KMS-11 (cell line): ENCODE results near the gene NPHS1.

ENCODE experiments used
- H2AFZ ChIP-seq: fragments of 200-600 bp; sonication (generic); 2 replicates; pipeline ENCODE4 v1.6.1; 2016; ENCODE audit warnings: antibody characterized with exemption, mixed run types, low read depth
- H3K27ac ChIP-seq: fragments of 200-600 bp; sonication (generic); 2 replicates; pipeline ENCODE4 v1.6.1; 2016; ENCODE audit warnings: mild to moderate bottlenecking, mixed run types
- H3K27me3 ChIP-seq: fragments of 200-600 bp; sonication (generic); 2 replicates; pipeline ENCODE4 v1.6.1; 2017; ENCODE audit warnings: mild to moderate bottlenecking, low read depth, mixed run types, moderate library complexity; ENCODE audit not compliant: insufficient read depth
- H3K36me3 ChIP-seq: fragments of 200-600 bp; sonication (generic); 2 replicates; pipeline ENCODE4 v1.6.1; 2017; ENCODE audit warnings: mild to moderate bottlenecking, mixed run types; ENCODE audit not compliant: insufficient read depth
- H3K4me1 ChIP-seq: fragments of 200-600 bp; sonication (generic); 2 replicates; pipeline ENCODE4 v1.6.1; 2016; ENCODE audit warnings: mild to moderate bottlenecking, low read depth, mixed run types; ENCODE audit not compliant: poor library complexity, severe bottlenecking
- H3K4me2 ChIP-seq: fragments of 200-600 bp; sonication (generic); 2 replicates; pipeline ENCODE4 v1.7.0; 2016; ENCODE audit warnings: mild to moderate bottlenecking, mixed run types
- H3K4me3 ChIP-seq: fragments of 200-600 bp; sonication (generic); IDR thresholded peaks from 2 replicates; pipeline ENCODE4 v1.6.1; 2017; ENCODE audit warnings: low read depth, low read length, mixed read lengths; ENCODE audit not compliant: insufficient read depth
- H3K79me2 ChIP-seq: fragments of 200-600 bp; sonication (generic); 2 replicates; pipeline ENCODE4 v1.6.1; 2016; ENCODE audit warnings: low read depth, mixed run types; ENCODE audit not compliant: insufficient read depth
- H3K9ac ChIP-seq: fragments of 200-600 bp; sonication (generic); 2 replicates; pipeline ENCODE4 v1.6.1; 2016; ENCODE audit warnings: mild to moderate bottlenecking, mixed run types
- H4K20me1 ChIP-seq: fragments of 200-600 bp; sonication (generic); 2 replicates; pipeline ENCODE4 v1.6.1; 2016; ENCODE audit warnings: mild to moderate bottlenecking, mixed run types; ENCODE audit not compliant: insufficient read depth
- TF ChIP-seq, protein P1 (sequence below): fragments of 200-600 bp; sonication (generic); conservative IDR thresholded peaks from 2 replicates; pipeline ENCODE4 v1.6.1; 2017; ENCODE audit warnings: low read depth, mild to moderate bottlenecking, antibody characterized with exemption, low read length, moderate library complexity, mixed read lengths

Gene NPHS1

DNA sequence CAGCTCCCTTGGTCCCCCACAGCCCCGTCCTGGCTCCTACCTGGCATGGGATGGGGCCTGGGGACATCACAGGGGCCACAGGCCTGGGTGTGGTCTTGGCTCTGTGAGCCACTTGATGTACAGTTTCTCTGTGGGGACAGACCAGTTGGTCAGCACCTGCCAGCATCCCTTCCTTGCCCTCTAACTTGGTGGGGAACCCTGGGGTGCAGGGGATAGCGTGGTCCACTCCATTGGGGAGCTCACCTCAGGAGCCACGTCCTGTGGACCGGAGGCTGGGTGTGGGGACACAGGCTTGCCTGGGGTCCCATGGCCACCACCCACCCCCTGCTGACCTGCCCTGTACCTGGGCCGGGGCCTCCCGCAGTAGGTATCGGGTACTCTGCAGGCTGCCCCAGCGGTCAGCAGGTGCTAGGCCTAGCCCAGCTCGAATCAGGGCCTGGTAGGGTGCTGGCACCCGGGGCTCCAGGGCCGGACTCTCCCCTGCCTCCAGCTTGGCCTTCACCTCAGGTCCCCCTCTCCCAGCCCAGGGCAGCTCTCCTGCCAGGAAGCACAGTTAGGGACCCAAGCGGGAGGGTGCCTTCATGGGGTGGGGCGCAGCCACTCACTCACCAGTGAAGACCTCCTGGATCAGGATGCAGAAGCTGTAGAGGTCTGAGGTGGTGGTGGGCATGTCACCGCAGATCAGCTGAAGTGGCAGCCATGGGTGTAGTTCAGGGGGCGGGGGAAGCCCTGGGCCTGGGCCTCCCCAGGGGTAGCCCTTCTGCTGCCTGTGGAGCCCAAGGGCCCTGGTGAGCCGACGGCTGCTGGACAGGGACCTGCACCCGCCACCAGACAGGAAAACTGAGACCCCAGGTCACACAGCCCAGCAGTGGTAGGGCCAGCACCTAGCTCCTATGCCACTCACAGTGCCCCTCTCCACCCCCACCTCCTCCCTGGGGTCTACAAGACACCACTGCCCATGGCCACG lies 62.0 kb downstream of the NPHS1 start:
- Histone ChIP-seq H3K9ac (no peak overlapping the region), H3K4me3 (no peak overlapping the region), H4K20me1 (no peaks in the 10 kb centered on the region), H3K36me3 (no peaks in the 10 kb centered on the region), H3K4me2 (no peak overlapping the region), H3K27ac (no peak overlapping the region), H3K27me3 (peaks cover 4% of the 10 kb centered on the region; the same call in 1 of the 2 replicates), H3K4me1 (no peaks in the 10 kb centered on the region), H3K79me2 (no peaks in the 10 kb centered on the region), H2AFZ (no peak overlapping the region)
- TF ChIP-seq, protein P1, sequence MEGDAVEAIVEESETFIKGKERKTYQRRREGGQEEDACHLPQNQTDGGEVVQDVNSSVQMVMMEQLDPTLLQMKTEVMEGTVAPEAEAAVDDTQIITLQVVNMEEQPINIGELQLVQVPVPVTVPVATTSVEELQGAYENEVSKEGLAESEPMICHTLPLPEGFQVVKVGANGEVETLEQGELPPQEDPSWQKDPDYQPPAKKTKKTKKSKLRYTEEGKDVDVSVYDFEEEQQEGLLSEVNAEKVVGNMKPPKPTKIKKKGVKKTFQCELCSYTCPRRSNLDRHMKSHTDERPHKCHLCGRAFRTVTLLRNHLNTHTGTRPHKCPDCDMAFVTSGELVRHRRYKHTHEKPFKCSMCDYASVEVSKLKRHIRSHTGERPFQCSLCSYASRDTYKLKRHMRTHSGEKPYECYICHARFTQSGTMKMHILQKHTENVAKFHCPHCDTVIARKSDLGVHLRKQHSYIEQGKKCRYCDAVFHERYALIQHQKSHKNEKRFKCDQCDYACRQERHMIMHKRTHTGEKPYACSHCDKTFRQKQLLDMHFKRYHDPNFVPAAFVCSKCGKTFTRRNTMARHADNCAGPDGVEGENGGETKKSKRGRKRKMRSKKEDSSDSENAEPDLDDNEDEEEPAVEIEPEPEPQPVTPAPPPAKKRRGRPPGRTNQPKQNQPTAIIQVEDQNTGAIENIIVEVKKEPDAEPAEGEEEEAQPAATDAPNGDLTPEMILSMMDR: no peak

DNA sequence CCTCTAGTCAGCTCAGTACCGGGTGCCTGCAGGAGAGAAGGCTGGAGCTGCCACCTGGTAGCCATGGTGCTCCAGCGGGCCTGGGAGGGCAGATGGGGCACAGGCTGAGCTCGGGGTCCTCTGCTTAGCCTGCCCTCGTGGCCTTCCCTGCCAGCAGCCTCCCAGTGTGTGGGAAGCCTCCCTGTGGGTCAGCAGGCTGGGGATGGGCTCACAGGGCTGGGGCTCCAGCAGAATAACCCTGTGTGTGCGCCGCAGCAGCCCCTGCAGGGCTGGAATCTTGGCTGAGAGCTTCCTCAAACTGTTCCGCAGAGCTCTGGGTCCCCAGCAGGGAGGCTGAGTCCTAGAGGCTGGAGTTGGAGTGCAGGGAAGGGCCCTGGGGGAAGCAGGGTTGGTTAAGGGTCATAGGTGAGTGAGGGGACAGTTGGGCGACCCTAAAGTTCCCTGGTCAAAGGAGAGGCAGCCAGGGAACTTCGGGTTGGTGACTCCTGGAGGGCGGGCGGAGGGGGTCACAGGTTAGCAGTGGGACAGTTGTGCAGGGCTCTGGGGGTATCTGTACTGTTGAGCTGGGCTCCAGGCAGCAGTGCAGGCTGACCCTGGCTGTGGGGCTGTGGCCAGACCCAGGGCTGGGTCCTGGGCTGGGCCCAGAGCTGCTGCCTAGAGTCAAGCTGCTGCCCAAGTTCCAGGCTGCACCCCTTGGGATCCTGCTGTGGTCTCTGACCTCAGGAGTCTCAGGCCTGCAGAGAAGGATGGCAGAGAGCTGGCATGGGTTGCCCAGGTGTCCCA lies 62.9 kb downstream of the NPHS1 start:
- Histone ChIP-seq H2AFZ (no peak overlapping the region), H4K20me1 (no peaks in the 10 kb centered on the region), H3K27ac (no peak overlapping the region), H3K9ac (no peak overlapping the region), H3K4me2 (no peak overlapping the region), H3K4me3 (no peak overlapping the region), H3K4me1 (no peaks in the 10 kb centered on the region), H3K79me2 (no peaks in the 10 kb centered on the region), H3K27me3 (peaks cover 4% of the 10 kb centered on the region; the same call in 1 of the 2 replicates), H3K36me3 (no peaks in the 10 kb centered on the region)
- TF ChIP-seq, protein P1: no peak

DNA sequence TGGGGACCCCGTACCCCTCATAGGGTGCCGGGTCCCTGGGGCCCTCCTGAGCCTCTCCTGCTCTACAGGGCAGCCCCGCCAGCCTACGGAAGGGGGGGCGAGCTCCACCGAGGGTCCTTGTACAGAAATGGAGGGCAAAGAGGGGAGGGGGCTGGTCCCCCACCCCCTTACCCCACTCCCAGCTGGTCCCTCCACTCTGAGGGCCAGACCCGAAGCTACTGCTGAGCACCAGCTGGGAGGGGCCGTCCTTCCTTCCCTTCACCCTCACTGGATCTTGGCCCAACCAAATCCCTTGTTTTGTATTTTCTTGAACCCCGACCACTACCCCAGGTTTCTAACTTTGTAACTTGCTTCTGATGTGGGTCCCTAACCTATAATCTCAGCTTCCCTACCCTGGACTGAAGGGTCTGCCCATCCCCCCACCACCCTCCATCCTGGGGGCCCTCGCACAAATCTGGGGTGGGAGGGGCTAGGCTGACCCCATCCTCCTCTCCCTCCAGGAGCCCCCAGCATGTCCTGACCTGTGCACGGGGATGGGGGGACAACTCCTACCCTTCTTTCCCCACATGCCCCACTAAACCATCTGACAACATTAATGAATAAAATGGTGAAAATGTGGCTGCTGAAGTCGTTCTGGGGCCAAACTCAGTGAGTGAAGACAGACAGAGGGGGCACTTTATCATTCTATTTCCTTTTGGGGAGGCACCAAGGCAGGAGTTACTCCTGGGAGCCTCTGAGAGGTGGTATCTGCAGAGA lies 63.9 kb downstream of the NPHS1 start:
- Histone ChIP-seq H3K79me2 (no peaks in the 10 kb centered on the region), H3K27me3 (no peaks in the 10 kb centered on the region; the same call in 1 of the 2 replicates), H3K27ac (no peak overlapping the region), H4K20me1 (no peaks in the 10 kb centered on the region), H3K4me2 (no peak overlapping the region), H3K9ac (no peak overlapping the region), H2AFZ (no peak overlapping the region), H3K36me3 (no peaks in the 10 kb centered on the region), H3K4me1 (no peaks in the 10 kb centered on the region), H3K4me3 (no peak overlapping the region)
- TF ChIP-seq, protein P1: no peak

DNA sequence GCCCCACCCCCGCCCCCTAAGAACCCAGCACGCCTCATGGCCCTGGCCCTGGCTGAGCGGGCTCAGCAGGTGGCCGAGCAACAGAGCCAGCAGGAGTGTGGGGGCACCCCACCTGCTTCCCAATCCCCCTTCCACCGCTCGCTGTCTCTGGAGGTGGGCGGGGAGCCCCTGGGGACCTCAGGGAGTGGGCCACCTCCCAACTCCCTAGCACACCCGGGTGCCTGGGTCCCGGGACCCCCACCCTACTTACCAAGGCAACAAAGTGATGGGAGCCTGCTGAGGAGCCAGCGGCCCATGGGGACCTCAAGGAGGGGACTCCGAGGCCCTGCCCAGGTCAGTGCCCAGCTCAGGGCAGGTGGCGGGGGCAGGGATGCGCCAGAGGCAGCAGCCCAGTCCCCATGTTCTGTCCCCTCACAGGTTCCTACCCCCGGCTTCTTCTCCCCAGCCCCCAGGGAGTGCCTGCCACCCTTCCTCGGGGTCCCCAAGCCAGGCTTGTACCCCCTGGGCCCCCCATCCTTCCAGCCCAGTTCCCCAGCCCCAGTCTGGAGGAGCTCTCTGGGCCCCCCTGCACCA lies 65.0 kb downstream of the NPHS1 start:
- Histone ChIP-seq H3K4me2 (no peak overlapping the region), H4K20me1 (no peaks in the 10 kb centered on the region), H3K27me3 (no peaks in the 10 kb centered on the region), H3K4me1 (no peaks in the 10 kb centered on the region), H2AFZ (no peak overlapping the region), H3K36me3 (no peaks in the 10 kb centered on the region), H3K4me3 (no peak overlapping the region), H3K9ac (no peak overlapping the region), H3K79me2 (no peaks in the 10 kb centered on the region), H3K27ac (no peak overlapping the region)
- TF ChIP-seq, protein P1: no peak
